Caki2 (cell line): ENCODE data around the gene SUOX. TPM values are rescaled to one million over a fixed set of nuclear protein-coding genes. Genes with fewer than 3 reads are reported as not detected.
"Not testable (repeated sequence)": the region's sequence is repeated elsewhere in the genome, so short reads cannot be mapped to it uniquely, and the experiment has no call there.

ENCODE experiments used
- DNase-seq: peaks from one replicate; pipeline ENCODE4 v3.0.0-alpha.2; 2015; ENCODE audit warnings: low read depth
- in situ Hi-C: cut with HindIII; loops from 2 replicates; pipeline ENCODE4 v1.10.0; 2016; ENCODE audit warnings: low sequenced_read_pairs, low pct_unique_long_range_greater_than_20kb, mixed read lengths
- total RNA-seq: library from RNA; depleted of rRNA; stranded (reverse); fragments of >200 nt; shearing (Covaris generic); gene quantifications from 2 replicates; pipeline ENCODE4 v1.2.3, GENCODE V29; 2014; ENCODE audit warnings: low replicate concordance; rRNA removed

The SUOX gene
- total RNA-seq, 1 experiment from 2014 or later: 25.3 TPM

DNA sequence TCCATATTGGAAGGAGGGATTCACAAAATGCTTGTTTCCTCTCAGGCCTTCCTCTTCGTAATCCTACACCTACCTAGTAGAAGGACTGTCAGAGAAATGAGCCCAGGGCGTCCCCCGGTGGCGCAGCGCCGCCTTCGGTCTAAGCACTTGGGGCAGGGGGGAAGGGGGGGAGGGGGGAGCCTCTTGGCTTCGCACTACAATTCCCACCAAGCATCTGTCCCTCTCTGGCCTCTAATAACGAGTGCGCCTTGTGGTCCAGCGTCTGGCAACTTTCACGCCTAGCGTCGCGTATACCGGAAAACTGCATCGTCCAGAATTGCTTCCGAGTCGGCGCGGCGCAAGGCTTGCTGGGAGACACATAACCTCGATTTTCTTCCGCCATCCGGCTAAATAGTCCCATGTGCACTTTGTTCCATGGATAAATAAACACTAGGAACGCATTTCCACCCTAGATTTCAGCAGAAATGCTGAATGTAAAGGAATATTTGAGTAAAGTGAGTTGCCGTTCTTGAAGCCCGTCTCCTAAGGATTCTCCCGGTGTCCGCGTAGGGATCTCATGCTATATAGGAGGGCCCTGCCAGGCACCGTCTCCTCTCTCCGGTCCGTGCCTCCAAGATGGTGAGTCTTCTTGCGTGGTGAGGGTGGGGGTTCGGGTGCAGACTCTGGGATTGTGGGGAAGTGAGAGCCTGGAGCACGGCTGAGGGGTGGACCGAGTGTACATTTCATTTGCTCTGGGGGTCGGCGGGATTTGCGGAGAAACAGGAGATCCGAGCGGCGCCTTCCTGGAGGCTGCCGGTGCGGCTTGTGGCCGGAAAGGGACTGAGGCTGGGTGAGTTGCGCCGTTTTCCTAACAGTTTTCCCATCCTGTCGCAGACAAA, 44.7 kb downstream of the SUOX start, which contains the start of gene RPS26:
Gene RPS26, plus strand, starts transcription at position 367 of the 878 bp plus-strand sequence. Its CDS starts 249 bp downstream, at position 616.
- in situ Hi-C loops: no loop called here
- DNase-seq: peak; percentile 100

DNA sequence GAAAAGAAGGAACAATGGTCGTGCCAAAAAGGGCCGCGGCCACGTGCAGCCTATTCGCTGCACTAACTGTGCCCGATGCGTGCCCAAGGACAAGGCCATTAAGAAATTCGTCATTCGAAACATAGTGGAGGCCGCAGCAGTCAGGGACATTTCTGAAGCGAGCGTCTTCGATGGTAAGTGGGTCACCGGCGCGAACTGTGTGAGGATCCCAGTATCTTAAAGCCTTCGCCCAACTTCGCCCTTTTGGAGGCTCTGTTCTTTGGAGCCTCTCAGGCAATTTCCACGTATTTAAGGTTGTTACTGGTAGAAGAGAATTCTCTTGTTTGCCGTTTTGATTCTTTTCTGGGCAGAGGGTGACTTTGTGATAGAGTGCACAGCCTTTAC, 45.3 kb downstream of the SUOX start:
- in situ Hi-C loops, DNase-seq: not testable (repeated sequence)

DNA sequence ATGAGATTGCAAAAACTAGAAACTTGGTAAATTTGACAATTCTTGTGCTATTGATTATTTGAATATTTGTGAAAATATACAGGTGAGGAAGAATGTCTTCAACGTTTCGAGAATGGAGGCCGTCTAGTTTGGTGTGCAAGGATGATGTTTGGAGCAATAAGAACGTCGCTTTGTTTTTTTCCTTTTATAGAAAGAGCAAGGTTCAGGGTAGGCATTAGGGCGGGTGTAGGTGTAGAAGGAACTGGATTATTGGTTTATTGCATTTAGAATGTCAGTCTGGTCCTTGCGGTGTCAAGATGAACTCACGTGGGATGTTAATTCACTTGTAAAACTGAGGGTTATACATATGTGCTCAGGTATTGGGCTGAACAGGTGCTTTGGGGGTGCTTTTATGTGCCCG, 45.8 kb downstream of the SUOX start:
- DNase-seq: no peak
- in situ Hi-C loops: no loop called here

DNA sequence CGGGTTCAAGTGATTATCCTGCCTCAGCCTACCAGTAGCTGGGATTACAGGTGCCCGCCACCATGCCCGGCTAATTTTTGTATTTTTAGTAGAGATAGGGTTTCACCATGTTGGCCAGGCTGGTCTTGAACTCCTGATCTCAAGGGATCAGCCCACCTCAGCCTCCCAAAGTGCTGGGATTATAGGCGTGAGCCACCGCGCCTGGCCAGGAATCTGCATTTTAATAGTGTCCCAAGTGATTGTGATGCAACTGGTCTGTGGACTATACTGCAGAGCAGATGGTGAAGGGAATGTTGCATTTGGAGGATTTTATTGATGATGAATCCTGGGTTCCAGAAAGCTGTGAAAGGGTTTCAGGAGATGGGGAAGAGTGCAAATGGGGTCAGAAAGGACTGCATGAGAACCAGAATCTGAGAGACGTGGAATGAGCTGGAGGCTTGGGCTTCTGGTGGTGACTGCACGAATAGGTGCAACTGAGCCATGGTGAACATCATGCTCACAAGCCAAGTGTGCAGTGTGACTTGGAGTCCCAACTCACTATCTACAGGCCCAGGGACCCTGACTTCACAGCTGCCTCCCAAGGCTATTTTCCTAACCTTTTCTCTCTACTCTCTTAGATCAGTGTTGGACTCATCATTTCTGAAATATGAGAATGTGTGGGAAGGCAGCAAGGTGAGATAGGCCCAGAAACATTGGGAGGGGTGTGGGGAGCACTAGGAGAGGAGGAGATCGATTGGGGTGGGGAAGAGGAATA, 49.1 kb downstream of the SUOX start:
- DNase-seq: no peak
- in situ Hi-C loops: no loop called here

DNA sequence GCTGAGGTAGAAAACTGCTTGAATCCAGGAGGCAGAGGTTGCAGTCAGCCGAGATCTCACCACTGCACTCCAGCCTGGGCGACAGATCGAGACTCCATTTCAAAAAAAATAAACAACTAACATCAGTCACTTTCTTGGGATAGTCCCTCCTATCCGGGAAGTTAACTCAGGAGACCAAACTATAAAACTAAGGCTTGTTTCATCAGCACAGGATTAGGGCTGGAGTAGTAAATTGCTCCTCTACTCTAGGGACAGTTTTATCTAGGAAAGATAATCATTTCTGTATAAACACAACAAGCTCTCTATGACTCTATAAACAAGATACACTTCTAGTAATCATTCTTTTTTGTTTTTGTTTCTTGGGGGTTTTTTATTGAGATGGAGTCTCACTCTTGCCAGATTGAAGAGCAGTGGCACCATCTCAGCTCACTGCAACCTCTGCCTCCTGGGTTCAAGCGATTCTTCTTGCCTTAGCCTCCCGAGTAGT, 56.4 kb downstream of the SUOX start:
- no peak for DNase-seq
- in situ Hi-C loops: no loop called here

Other genes starting within 250 kb of the SUOX start
- gene SARNP, start 179.6 kb upstream of the SUOX start, total RNA-seq: 201 and 218 TPM in 2 replicates
- gene ORMDL2, start 179.2 kb upstream of the SUOX start, total RNA-seq: 27.5 and 31.2 TPM in 2 replicates
- gene DNAJC14, start 167.7 kb upstream of the SUOX start, total RNA-seq: 54.0 and 90.7 TPM in 2 replicates
- not detected in 2 replicates for gene MMP19, start 154.3 kb upstream of the SUOX start, total RNA-seq
- gene PYM1, start 69.4 kb upstream of the SUOX start, total RNA-seq: 36.1 and 62.7 TPM in 2 replicates
- gene DGKA, start 66.1 kb upstream of the SUOX start, total RNA-seq: 0.17 and 1.2 TPM in 2 replicates
- 10.4 and 27.5 TPM in 2 replicates for gene PMEL, start 31.2 kb upstream of the SUOX start, total RNA-seq
- gene CDK2, start 30.4 kb upstream of the SUOX start, total RNA-seq: 42.6 and 58.5 TPM in 2 replicates
- gene RAB5B, start 23.2 kb upstream of the SUOX start, total RNA-seq: 26.3 and 36.1 TPM in 2 replicates
- gene IKZF4, start 23.8 kb downstream of the SUOX start, total RNA-seq: 0.34 and 1.9 TPM in 2 replicates
- gene RPS26, start 44.6 kb downstream of the SUOX start, total RNA-seq: 1,254 and 1,317 TPM in 2 replicates
- 0.75 and 1.8 TPM in 2 replicates for gene ERBB3, start 82.9 kb downstream of the SUOX start, total RNA-seq
- gene PA2G4, start 107.3 kb downstream of the SUOX start, total RNA-seq: 415 and 417 TPM in 2 replicates
- 3,851 and 5,660 TPM in 2 replicates for gene RPL41, start 119.4 kb downstream of the SUOX start, total RNA-seq
- 4.2 and 8.4 TPM in 2 replicates for gene ZC3H10, start 121.0 kb downstream of the SUOX start, total RNA-seq
- gene ESYT1, start 131.0 kb downstream of the SUOX start, total RNA-seq: 155 and 163 TPM in 2 replicates
- 216 and 250 TPM in 2 replicates for gene MYL6B, start 155.3 kb downstream of the SUOX start, total RNA-seq
- gene MYL6, start 161.1 kb downstream of the SUOX start, total RNA-seq: 3,263 and 3,510 TPM in 2 replicates
- 19.3 and 27.0 TPM in 2 replicates for gene SMARCC2, start 192.2 kb downstream of the SUOX start, total RNA-seq
- gene RNF41, start 224.6 kb downstream of the SUOX start, total RNA-seq: 83.0 and 119 TPM in 2 replicates
- 162 and 187 TPM in 2 replicates for gene NABP2, start 227.1 kb downstream of the SUOX start, total RNA-seq
- not detected in 2 replicates for gene SLC39A5, start 232.8 kb downstream of the SUOX start, total RNA-seq